OCI-LY7 (cell line): Measurements from ENCODE around the gene FAM3D.
A peak's percentile ranks its signal among the peaks of the same experiment; 100 is the strongest.

Experiments
- EZH2phosphoT487 ChIP-seq: fragments of 200-600 bp; sonication (generic); IDR thresholded peaks from 2 replicates; pipeline ENCODE4 v1.6.1; 2018; ENCODE audit warnings: low read depth, borderline replicate concordance, mild to moderate bottlenecking, mixed run types, antibody characterized with exemption, low read length, moderate library complexity, mixed read lengths
- TF ChIP-seq, protein P1 (sequence below): fragments of 200-600 bp; sonication (generic); conservative IDR thresholded peaks from 2 replicates; pipeline ENCODE4 v1.5.1; 2014; ENCODE audit warnings: mild to moderate bottlenecking, antibody characterized with exemption, low read length, moderate library complexity, mixed read lengths

DNA sequence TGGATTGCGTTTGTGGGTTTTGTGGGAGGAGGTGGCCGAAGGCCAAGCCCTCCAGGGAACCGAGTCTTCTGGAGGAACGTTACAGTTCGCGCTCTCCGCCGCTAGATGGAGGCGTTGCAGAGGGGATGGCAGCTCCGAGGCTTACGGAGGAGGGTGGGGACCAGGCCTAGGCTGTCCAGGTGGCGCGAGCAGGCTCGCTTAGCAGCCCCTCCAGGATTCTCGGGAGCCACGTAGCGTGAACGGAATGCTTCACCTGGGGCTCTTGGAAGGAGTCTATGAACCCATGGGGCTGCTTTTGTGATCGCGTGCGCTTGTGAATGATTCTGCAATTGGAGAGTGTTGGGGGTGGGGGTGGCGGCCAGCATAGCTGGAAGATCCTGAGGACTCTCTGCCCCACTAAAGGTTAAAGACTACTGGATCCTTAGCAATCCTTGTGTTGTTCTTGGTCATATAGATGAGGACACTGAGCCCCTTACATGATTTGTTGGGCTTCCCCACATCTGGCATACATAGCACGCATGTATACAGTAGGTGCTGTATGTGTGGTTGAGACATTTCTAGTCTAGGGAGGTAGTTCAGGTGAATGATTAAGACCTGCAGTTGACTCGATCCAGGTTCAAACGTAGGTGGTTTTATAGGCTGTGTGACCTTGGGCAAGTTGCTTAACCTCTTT, 25.7 kb downstream of the FAM3D start:
- TF ChIP-seq, protein P1, sequence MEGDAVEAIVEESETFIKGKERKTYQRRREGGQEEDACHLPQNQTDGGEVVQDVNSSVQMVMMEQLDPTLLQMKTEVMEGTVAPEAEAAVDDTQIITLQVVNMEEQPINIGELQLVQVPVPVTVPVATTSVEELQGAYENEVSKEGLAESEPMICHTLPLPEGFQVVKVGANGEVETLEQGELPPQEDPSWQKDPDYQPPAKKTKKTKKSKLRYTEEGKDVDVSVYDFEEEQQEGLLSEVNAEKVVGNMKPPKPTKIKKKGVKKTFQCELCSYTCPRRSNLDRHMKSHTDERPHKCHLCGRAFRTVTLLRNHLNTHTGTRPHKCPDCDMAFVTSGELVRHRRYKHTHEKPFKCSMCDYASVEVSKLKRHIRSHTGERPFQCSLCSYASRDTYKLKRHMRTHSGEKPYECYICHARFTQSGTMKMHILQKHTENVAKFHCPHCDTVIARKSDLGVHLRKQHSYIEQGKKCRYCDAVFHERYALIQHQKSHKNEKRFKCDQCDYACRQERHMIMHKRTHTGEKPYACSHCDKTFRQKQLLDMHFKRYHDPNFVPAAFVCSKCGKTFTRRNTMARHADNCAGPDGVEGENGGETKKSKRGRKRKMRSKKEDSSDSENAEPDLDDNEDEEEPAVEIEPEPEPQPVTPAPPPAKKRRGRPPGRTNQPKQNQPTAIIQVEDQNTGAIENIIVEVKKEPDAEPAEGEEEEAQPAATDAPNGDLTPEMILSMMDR: peak; percentile 86
- no peak for TF ChIP-seq EZH2phosphoT487
